Endothelial cell of umbilical vein (primary cell): ENCODE data around the gene CHST12.

Experiments used
- GATA2 ChIP-seq: IDR thresholded peaks from 2 replicates; pipeline ENCODE4 v1.7.0; 2011; ENCODE audit warnings: low read depth, mild to moderate bottlenecking, moderate library complexity, mixed read lengths, low read length; ENCODE audit not compliant: insufficient read length, insufficient read depth
- JUN ChIP-seq: IDR thresholded peaks from 2 replicates; pipeline ENCODE4 v1.6.1; 2011; ENCODE audit warnings: borderline replicate concordance, low read depth; ENCODE audit not compliant: insufficient read length, insufficient read depth
- POLR2A ChIP-seq: IDR thresholded peaks from 2 replicates; pipeline ENCODE4 v1.6.1; 2012; ENCODE audit warnings: low read depth, mild to moderate bottlenecking, control low read depth, low read length

- TF ChIP-seq POLR2A = no peak
- TF ChIP-seq GATA2 = no peak
- TF ChIP-seq JUN = no peak
Observed at GRCh38 chr7:2497500-2498336, 94.3 kb downstream of the CHST12 start.
